GM18907 (cell line): ENCODE measurements around the gene UAP1L1.
"Not testable (repeated sequence)": the region's sequence is repeated elsewhere in the genome, so short reads cannot be mapped to it uniquely, and the experiment has no call there.

Experiments used
- ATAC-seq: cut with Tn5 transposase; IDR thresholded peaks from one replicate; pipeline ENCODE4 v1.9.1; 2021; ENCODE audit warnings: mild to moderate bottlenecking, moderate library complexity; ENCODE audit not compliant: unreplicated experiment

Gene UAP1L1

GRCh38 chr9:137077010-137077747 lies at the start of gene UAP1L1:
TSS of gene UAP1L1 (plus strand) at chr9:137077517. CDS start at chr9:137077533, 16 bp downstream.
- ATAC-seq = peak; percentile 42

- peak; percentile 35 for ATAC-seq
These were observed 48.9 kb upstream of the UAP1L1 start for GRCh38 chr9:137028263-137029057.

- peak; percentile 41 for ATAC-seq
These were observed 48.0 kb upstream of the UAP1L1 start for GRCh38 chr9:137029058-137029936.

GRCh38 chr9:137030006-137030405 lies 47.3 kb upstream of the UAP1L1 start:
- ATAC-seq = no peak

- no peak for ATAC-seq
These were observed 46.5 kb upstream of the UAP1L1 start for GRCh38 chr9:137030538-137031527.

- no peak for ATAC-seq
These were observed 45.2 kb upstream of the UAP1L1 start, which contains the start of gene FUT7 for GRCh38 chr9:137031904-137032640. TSS of gene FUT7 (minus strand) at chr9:137032088. CDS start at chr9:137031991, 97 bp downstream.

GRCh38 chr9:137032858-137033257 lies 44.5 kb upstream of the UAP1L1 start:
- no peak for ATAC-seq

- ATAC-seq = not testable (repeated sequence)
These were observed 43.8 kb upstream of the UAP1L1 start for GRCh38 chr9:137033481-137033880.

GRCh38 chr9:137034039-137034708 lies 43.1 kb upstream of the UAP1L1 start:
- no peak for ATAC-seq

GRCh38 chr9:137034709-137035506 lies 42.4 kb upstream of the UAP1L1 start:
- peak; percentile 48 for ATAC-seq

GRCh38 chr9:137035507-137035834 lies 41.8 kb upstream of the UAP1L1 start:
- ATAC-seq = no peak

- ATAC-seq = no peak
These were observed 41.4 kb upstream of the UAP1L1 start for GRCh38 chr9:137035937-137036336.

- no peak for ATAC-seq
These were observed 40.3 kb upstream of the UAP1L1 start for GRCh38 chr9:137037035-137037434.

- ATAC-seq = no peak
These were observed 39.8 kb upstream of the UAP1L1 start for GRCh38 chr9:137037483-137037882.

- ATAC-seq = no peak
These were observed 38.4 kb upstream of the UAP1L1 start for GRCh38 chr9:137038916-137039315.

GRCh38 chr9:137039611-137040366 lies 37.5 kb upstream of the UAP1L1 start:
- ATAC-seq = no peak

GRCh38 chr9:137040568-137040967 lies 36.7 kb upstream of the UAP1L1 start:
- ATAC-seq = no peak
